Spleen (tissue), 13 donors: ENCODE data around the gene CDK14. TPM values are rescaled to one million over a fixed set of nuclear protein-coding genes. Genes with fewer than 3 reads are reported as not detected.

Experiments
- DNase-seq: peaks from one replicate; pipeline ENCODE4 v3.0.0-alpha.2; 2020
- H3K27ac ChIP-seq, 8 donors: fragments of 200-600 bp; sonication (generic) in 7 of 8; 1 replicate in 4 of 8; 2 replicates in 4 of 8; pipeline versions ENCODE4 v1.5.0 to v1.8.0; 2016 to 2021; ENCODE audit warnings: inconsistent platforms in 4 of 8, mild to moderate bottlenecking in 4 of 8, moderate library complexity in 1 of 8
- H3K27me3 ChIP-seq, 7 donors: fragments of 200-600 bp; sonication (generic) in 6 of 7; replicated peaks in 1 of 7; 1 replicate in 4 of 7; 2 replicates in 3 of 7; pipeline versions ENCODE4 v1.5.0 to v1.8.0; 2016 to 2021; ENCODE audit warnings: inconsistent platforms in 3 of 7, mild to moderate bottlenecking in 1 of 7
- H3K36me3 ChIP-seq, 6 donors: fragments of 200-600 bp; sonication (generic) in 5 of 6; 1 replicate in 4 of 6; 2 replicates in 2 of 6; pipeline versions ENCODE4 v1.5.0 to v1.8.0; 2016 to 2021; ENCODE audit warnings: inconsistent platforms in 2 of 6
- H3K4me1 ChIP-seq, 6 donors: fragments of 200-600 bp; sonication (generic) in 5 of 6; 1 replicate in 3 of 6; 2 replicates in 3 of 6; pipeline versions ENCODE4 v1.5.0 to v1.8.0; 2016 to 2021; ENCODE audit warnings: inconsistent platforms in 3 of 6
- H3K4me3 ChIP-seq, 8 donors: fragments of 200-600 bp; sonication (generic) in 7 of 8; 1 replicate in 4 of 8; 2 replicates in 4 of 8; pipeline versions ENCODE4 v1.5.0 to v1.8.0; 2016 to 2021; ENCODE audit warnings: inconsistent platforms in 4 of 8, mild to moderate bottlenecking in 4 of 8, moderate library complexity in 2 of 8
- H3K9me3 ChIP-seq, 8 donors: fragments of 200-600 bp; sonication (generic) in 7 of 8; 1 replicate in 4 of 8; 2 replicates in 4 of 8; pipeline versions ENCODE4 v1.5.0 to v1.8.0; 2016 to 2021; ENCODE audit warnings: inconsistent platforms in 4 of 8
- POLR2A ChIP-seq, 3 donors: fragments of 450-650 bp; IDR thresholded peaks; one replicate each; pipeline ENCODE4 v1.5.1; 2017; ENCODE audit warnings: antibody characterized with exemption in 3 of 3, mild to moderate bottlenecking in 1 of 3
- POLR2AphosphoS5 ChIP-seq, 3 donors: sonication (generic); formaldehyde crosslinking; IDR thresholded peaks; one replicate each; pipeline ENCODE4 v1.5.1; 2017; ENCODE audit warnings: antibody characterized with exemption in 3 of 3
- WGBS, 5 donors: extraction: QIAGEN DNeasy Blood & Tissue Kit in 3 of 5; methylation state at CpG; one replicate each; pipeline versions ENCODE4 v1.1.5 to v1.1.7; 2013 to 2018; 5-methylcytosine and 5-hydroxymethylcytosine counted together
- intact Hi-C: fragments of 100-400 bp; cut with DNase I; formaldehyde crosslinking; loops from one replicate; pipeline ENCODE4 v1.15.0; 2023; ENCODE audit warnings: low total_unique reads
- long read RNA-seq, 2 donors: transcript quantifications; one replicate each; lab custom pipeline, GENCODE V29; 2026
- polyA plus RNA-seq, 3 donors: library from polyadenylated mRNA; stranded (reverse); fragments of 200-250 nt; gene quantifications; one replicate each; pipeline ENCODE4 v1.2.1, GENCODE V29; 2013
- total RNA-seq, 7 donors: library from RNA; depleted of rRNA in 3 of 7; stranded (reverse); fragments of >200 nt in 3 of 7; fragmentation: NEBNext Ultra II Directional in 4 of 7; extraction: Animal tissue kit (Norgen Biotek cat#: 25700) in 4 of 7; gene quantifications; one replicate each; pipeline versions ENCODE4 v1.1.0 to v1.2.1, GENCODE V29; 2016 to 2021
- TF ChIP-seq, protein P1 (sequence below), 11 experiments: fragments of 200-600 bp in 7 of 11; fragments of 450-650 bp in 4 of 11; sonication (generic) in 4 of 11; IDR thresholded peaks in 8 of 11; conservative IDR thresholded peaks in 3 of 11; 1 replicate in 7 of 11; 2 replicates in 4 of 11; pipeline versions ENCODE4 v1.4.0 to v1.8.0; 2016 to 2021; ENCODE audit warnings: antibody characterized with exemption in 11 of 11, inconsistent platforms in 4 of 11, mild to moderate bottlenecking in 1 of 11
- donor health status: healthy with polysubstance abuse.
- donor health status: DM: no; HTN: no; CAD: no; lungs with moderate emphysema.
- donor health status: DM: no; HTN: no; CAD: no.
- donor health status: Bipolar disorder and iron deficiency.
- donor health status: healthy.
- donor health status: DM: no; HTN: no; CAD: no.
- donor health status: DM: yes; HTN: yes; CAD: no.

CDK14 gene
- 100 to 1,000 TPM in 1 of 7 donors, 10 to 100 TPM in 6; 48.2 to 109 (median 73.5) TPM for total RNA-seq
- polyA plus RNA-seq, result 1 to 10 TPM; 6.6 to 8.9 (median 7.3) TPM
- long read RNA-seq, donor 1, full-length matches to known transcripts, result 3 of 3 reads
- long read RNA-seq, donor 1, partial matches to known transcripts, result 0 of 3 reads
- long read RNA-seq, donor 1, other reads (novel, unspliced or antisense), result 0 of 3 reads
- long read RNA-seq, donor 2, full-length matches to known transcripts, result 3 of 3 reads
- long read RNA-seq, donor 2, partial matches to known transcripts, result 0 of 3 reads
- long read RNA-seq, donor 2, other reads (novel, unspliced or antisense), result 0 of 3 reads

- no peaks in the 10 kb centered on the region for H3K36me3 ChIP-seq
- H3K4me3 ChIP-seq, result peak within 1 kb of the TSS; percentile 58 to 84 (median 66)
- intact Hi-C loops, result no loop called here
- H3K9me3 ChIP-seq, result no peaks in the 10 kb centered on the region
- H3K27ac ChIP-seq, result peak within 1 kb of the TSS; percentile 51 to 94 (median 92)
- peaks cover 0 to 22% (median 0%) of the 10 kb centered on the region in 7 donors for H3K27me3 ChIP-seq
- DNase-seq, result peak; percentile 97
- H3K4me1 ChIP-seq, result peaks cover 10 to 82% (median 59%) of the 10 kb centered on the region in 6 donors
- TF ChIP-seq POLR2A (IDR thresholded peaks at IDR 0.05) (peak in 1 of 3 donors; percentile 58), POLR2AphosphoS5 (IDR thresholded peaks at IDR 0.05) (peak; percentile 72 to 83 (median 82))
- TF ChIP-seq, protein P1, sequence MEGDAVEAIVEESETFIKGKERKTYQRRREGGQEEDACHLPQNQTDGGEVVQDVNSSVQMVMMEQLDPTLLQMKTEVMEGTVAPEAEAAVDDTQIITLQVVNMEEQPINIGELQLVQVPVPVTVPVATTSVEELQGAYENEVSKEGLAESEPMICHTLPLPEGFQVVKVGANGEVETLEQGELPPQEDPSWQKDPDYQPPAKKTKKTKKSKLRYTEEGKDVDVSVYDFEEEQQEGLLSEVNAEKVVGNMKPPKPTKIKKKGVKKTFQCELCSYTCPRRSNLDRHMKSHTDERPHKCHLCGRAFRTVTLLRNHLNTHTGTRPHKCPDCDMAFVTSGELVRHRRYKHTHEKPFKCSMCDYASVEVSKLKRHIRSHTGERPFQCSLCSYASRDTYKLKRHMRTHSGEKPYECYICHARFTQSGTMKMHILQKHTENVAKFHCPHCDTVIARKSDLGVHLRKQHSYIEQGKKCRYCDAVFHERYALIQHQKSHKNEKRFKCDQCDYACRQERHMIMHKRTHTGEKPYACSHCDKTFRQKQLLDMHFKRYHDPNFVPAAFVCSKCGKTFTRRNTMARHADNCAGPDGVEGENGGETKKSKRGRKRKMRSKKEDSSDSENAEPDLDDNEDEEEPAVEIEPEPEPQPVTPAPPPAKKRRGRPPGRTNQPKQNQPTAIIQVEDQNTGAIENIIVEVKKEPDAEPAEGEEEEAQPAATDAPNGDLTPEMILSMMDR (IDR thresholded peaks at IDR 0.05 in 8 of 11, conservative IDR thresholded peaks at IDR 0.05 in 3 of 11), result peak in 9 of 11 experiments; percentile 5 to 67 (median 50)
- 0 to 2% (median 1%) methylated on average over 62 to 118 of the region's 118 CpGs for WGBS, 5 donors
Observed at GRCh38 chr7:90595801-90596670, at the start of gene CDK14. TSS of gene CDK14 (plus strand) at chr7:90596321. CDS start at chr7:90596628, 307 bp downstream.

- no peak for DNase-seq
- intact Hi-C loops, result loop anchor here (5.0 kb wide), 1 partner anchor 76 kb away; no protein-coding TSS in a partner anchor
Observed at GRCh38 chr7:90551036-90551435, 45.1 kb upstream of the CDK14 start.

DNA sequence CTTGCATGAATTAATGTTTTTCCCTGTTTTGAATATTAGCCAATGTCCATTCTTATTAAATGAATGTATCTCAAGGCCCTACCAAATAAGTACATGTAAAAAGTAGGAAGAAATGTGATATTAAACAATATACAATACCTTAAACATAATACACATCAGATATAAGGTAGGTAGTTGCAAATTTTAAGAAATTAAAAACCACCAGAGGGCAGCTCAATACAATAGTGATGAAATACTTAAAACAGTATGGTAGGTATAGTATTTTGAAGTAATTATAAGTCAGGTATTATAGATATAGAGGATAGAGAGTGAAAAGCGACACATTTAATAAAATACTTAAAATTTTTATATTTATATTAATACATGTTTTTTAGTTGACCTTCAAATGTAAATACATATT lies 43.6 kb upstream of the CDK14 start:
- no peak overlapping the region for H3K27ac ChIP-seq
- intact Hi-C loops, result loop anchor here (5.0 kb wide), 1 partner anchor 75 kb away; no protein-coding TSS in a partner anchor
- no peaks in the 10 kb centered on the region for H3K9me3 ChIP-seq
- WGBS, 5 donors, result 66 to 93% (median 72%) methylated on average over 1 of the region's 1 CpG
- no peaks in the 10 kb centered on the region for H3K27me3 ChIP-seq
- DNase-seq, result no peak
- no peak overlapping the region for H3K4me3 ChIP-seq
- TF ChIP-seq POLR2AphosphoS5 (IDR thresholded peaks at IDR 0.05), result no peak
- TF ChIP-seq, protein P1 (IDR thresholded peaks at IDR 0.05 in 8 of 11, conservative IDR thresholded peaks at IDR 0.05 in 3 of 11), result peak in 5 of 11 experiments; percentile 10 to 35 (median 23)
- no peak for TF ChIP-seq POLR2A (IDR thresholded peaks at IDR 0.05)
- H3K36me3 ChIP-seq, result no peaks in the 10 kb centered on the region
- no peaks in the 10 kb centered on the region for H3K4me1 ChIP-seq

More at GRCh38 chr7:90551036-90551435, 45.1 kb upstream of the CDK14 start:
- Histone ChIP-seq H3K27me3 (no peaks in the 10 kb centered on the region), H3K4me3 (no peak overlapping the region), H3K9me3 (no peaks in the 10 kb centered on the region), H3K36me3 (no peaks in the 10 kb centered on the region), H3K4me1 (no peaks in the 10 kb centered on the region), H3K27ac (no peak overlapping the region)
- no peak for TF ChIP-seq POLR2AphosphoS5 (IDR thresholded peaks at IDR 0.05)
- WGBS, 5 donors, result 67 to 85% (median 72%) methylated on average over 4 of the region's 4 CpGs

DNA sequence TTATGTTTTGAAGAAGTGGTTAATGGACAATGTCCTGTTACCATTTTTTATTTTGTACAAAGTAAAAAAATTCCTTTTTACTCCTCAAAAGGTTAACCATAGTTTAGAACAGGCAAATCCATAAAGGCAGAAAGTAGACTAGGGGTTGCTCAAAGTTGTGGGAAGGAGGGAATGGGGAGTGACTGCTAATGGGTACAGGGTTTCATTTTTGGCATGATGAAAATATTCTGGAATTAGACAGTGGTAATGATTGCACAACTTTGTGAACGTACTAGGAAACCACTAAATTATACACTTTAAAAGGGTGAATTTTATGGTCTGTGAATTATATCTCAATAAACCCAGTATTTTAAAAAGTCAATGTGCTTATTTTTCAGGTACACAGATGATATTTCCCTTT lies 35.4 kb upstream of the CDK14 start:
- no peak overlapping the region for H3K27ac ChIP-seq
- intact Hi-C loops, result no loop called here
- DNase-seq, result no peak
- no peak for TF ChIP-seq POLR2A (IDR thresholded peaks at IDR 0.05)
- TF ChIP-seq, protein P1 (IDR thresholded peaks at IDR 0.05 in 8 of 11, conservative IDR thresholded peaks at IDR 0.05 in 3 of 11), result no peak
- H3K9me3 ChIP-seq, result peaks cover 0 to 2% (median 0%) of the 10 kb centered on the region in 8 donors
- no peaks in the 10 kb centered on the region for H3K36me3 ChIP-seq
- H3K27me3 ChIP-seq, result no peaks in the 10 kb centered on the region
- 7 to 42% (median 29%) methylated on average over 1 of the region's 1 CpG for WGBS, 5 donors
- H3K4me3 ChIP-seq, result no peak overlapping the region
- H3K4me1 ChIP-seq, result no peaks in the 10 kb centered on the region
